Measurements from ENCODE around the gene NDUFB4.
"Not testable (repeated sequence)": the region's sequence is repeated elsewhere in the genome, so short reads cannot be mapped to it uniquely, and the experiment has no call there.

Gene NDUFB4

DNA sequence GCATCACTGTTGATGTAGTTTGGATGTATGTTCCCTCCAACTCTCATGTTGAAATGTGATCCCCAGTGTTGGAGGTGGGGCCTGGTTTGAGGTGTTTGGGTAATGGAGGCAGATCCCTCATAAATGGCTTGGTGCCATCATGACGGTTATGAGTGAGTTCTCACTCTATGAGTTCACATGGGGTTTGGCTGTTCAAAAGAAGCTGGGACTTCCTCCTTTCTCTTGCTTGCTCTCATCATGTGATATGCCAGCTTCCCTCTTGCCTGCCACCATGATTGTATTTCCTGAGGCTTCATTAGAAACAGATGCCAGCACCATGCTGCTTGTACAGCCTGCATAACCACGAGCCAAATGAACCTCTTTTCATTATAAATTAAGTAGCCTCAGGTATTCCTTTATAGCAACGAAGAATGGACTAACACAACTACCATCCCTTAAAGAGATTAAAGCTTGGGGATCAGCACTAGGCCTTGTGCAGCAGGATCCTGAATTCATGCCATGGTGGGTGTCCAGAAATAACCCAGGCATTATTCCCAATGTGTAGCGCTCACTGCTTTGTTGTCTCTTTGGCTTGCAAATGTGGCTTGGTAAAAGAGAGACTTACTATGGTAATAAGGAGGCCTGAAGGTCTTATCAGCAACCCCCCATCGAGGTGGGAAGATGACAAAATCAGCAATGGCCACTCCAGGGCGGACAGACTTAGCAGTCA is 41.9 kb downstream of the NDUFB4 start:
- no peak for DNase-seq (ENCODE audit: low read depth)

DNA sequence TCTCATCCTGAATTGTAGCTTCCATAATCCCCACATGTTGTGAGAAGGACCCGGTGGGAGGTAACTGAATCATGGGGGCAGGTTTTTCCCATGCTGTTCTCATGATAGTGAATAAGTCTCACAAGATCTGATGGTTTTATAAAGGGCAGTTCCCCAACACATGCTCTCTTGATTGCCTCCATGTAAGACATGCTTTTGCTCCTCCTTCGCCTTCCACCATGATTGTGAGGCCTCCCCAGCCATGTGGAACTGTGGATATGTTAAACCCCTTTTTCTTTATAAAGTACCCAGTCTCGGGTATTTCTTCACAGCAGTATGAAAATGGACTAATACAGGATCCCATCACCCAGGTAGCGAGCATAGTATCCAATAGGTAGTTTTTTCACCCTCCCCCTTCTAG is 42.7 kb downstream of the NDUFB4 start:
- not testable (repeated sequence) for DNase-seq (ENCODE audit: low read depth)

- no peak for DNase-seq (ENCODE audit: low read depth)
Measured at GRCh38 chr3:120640231-120640630, 44.1 kb downstream of the NDUFB4 start.

DNA sequence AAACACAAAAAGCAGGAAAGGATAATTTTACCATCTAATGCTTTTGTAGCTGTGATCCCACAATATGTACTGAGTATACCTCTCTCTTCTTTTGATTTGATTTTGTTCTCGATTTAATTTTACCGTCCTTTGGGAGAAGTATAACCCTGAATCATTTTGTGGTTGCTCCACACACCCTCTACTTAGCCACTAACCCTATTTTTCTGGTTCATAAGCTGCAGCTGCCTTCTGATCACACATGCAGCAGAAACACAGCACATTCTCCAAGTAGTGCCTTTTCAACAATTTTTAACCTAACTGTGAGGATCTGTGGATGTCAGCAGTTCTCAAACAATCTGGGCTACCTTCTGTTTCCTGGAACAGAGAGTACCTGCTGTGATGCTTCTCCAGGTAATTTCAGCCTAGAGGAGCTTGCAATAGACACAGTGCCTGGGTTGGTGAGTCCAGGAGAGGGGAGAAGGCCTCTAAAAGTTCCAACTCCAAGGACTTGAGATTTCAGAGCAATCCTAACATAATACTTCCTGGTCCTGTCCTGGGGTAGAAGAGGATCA is 45.6 kb downstream of the NDUFB4 start:
- no peak for DNase-seq (ENCODE audit: low read depth)

- no peak for DNase-seq (ENCODE audit: low read depth)
Measured at GRCh38 chr3:120642368-120642948, 46.3 kb downstream of the NDUFB4 start.

DNA sequence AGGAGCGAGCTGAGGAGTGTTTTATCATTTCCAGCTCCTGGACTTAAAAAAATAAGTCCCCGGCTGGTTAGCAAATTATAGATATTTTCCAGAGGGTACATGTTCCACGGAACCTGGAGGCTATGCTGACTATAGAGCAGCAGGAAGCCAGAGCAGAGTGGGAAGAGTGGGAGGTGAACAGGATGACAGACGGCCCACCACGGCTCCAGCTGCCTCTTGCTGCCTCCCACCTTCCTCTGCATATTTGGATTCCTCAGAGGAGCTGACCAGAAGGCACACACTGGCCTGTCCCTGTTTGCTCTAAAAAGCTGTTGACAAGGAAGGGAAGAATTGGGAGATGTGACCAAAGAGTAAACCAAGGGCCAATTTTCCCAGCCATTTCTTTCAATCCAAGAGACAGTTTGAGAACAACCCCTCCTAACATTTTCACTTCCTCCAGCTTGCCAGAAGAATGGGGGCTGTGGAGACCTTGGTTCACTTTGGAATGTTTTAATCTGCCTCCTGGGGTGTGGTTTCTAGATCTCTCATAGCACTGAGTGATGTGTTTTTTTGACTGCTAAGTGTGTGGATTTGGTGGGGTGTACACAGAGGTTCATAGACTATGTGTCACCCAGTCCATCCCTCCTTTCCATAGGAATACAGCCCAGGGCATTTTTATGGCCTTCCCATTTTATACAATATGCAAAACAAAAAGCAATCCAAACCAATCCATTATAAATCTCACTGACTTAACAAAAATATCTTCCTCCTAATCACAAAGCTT is 49.1 kb downstream of the NDUFB4 start:
- no peak for DNase-seq (ENCODE audit: low read depth)

- DNase-seq (ENCODE audit: low read depth): no peak
Measured at GRCh38 chr3:120646771-120647432, 50.8 kb downstream of the NDUFB4 start.

GRCh38 chr3:120648290-120648689 is 52.2 kb downstream of the NDUFB4 start:
- DNase-seq (ENCODE audit: low read depth): no peak

DNA sequence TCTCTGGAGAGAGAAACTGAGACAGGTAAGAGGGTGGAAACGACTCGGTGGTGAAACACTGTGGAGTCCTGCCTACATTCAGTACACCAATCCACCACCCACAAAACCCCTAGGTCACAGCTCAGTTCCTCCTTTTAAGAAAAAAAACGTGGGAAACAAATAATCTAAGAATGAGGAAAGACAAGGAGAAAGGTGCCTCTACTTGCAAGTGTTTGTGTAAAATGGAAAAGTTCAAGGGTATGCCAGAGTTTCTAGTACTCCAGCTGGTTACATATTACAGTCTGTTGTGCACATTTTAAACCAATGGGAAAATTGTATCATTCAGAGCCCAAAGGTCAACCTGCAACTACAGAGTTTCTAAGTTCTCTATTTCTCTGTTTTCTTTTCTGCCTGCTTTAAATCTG is 53.7 kb downstream of the NDUFB4 start:
- no peak for DNase-seq (ENCODE audit: low read depth)

DNA sequence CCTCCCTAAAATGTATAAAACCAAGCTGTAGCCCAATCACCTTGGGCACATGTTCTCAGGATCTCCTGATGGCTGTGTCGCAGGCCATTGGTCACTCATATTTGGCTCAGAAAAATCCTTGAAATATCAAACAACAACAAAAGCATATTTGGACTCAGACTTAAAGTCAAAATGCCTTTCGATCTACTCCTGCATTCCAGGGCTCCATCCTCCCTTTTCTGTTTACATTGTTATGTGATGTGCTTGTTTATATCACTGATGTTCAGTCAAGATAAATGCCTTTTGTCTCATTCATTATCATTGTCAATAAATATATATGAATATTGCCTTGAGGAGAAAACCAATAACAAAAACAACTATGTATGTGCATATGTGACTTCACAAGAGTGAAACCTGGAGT is 54.2 kb downstream of the NDUFB4 start:
- no peak for DNase-seq (ENCODE audit: low read depth)

All from activated T-helper 1 cell treated with Interleukin-2 at 50 U/mL for 16 hours (primary cell).